Measurements from ENCODE around the gene ADORA1.

Gene ADORA1

DNA sequence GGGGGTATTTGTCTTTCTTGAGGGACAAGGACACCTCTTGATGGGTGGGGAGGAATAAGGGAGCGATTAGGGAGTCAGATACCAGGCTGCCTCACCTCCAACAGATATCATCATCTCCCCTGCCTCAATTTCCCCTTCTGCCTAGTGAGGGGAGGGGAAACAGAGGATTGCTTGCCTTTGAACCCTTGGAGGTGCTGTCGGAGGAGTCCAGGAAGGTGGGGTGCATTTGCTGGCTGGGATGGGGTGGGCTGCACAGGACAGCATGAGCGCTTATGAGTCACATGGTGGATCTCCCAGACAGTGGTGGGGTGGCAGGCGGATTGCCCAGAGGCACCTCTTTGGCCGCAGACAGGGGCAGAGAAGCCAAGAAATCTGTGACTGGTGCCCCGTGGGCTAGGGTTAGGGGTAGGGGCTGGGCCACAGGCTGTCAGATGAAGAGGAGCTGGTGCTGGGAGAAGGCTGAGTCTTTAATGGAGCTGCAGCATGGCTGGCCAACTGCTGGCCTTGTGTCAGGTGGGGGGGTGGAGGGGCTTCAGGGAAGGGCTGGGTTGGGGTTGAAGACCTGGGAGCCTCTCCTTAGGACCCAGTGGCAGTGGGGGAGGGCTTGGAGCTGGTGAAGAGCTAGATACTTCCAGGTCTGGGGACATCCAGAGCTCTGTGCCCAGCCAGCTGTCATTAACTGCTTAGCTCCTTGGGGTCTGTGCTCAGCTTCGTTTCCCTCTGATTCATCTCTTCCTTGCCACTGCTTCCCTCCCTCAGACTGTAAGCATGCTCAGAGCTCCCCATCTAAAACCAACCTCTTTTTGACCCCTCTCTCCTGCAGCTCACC is 7.0 kb upstream of the ADORA1 start:
- TF ChIP-seq NFIC (IDR thresholded peaks at IDR 0.05) (no peak), FOXM1 (IDR thresholded peaks at IDR 0.05; ENCODE audit: borderline replicate concordance, low read depth) (no peak), CREB1 (IDR thresholded peaks at IDR 0.05; ENCODE audit: low read depth) (no peak), TEAD4 (IDR thresholded peaks at IDR 0.05) (no peak), CEBPB (IDR thresholded peaks at IDR 0.05) (no peak), ZBTB7A (IDR thresholded peaks at IDR 0.05; ENCODE audit: low read depth) (no peak)
- TF ChIP-seq, protein P1, sequence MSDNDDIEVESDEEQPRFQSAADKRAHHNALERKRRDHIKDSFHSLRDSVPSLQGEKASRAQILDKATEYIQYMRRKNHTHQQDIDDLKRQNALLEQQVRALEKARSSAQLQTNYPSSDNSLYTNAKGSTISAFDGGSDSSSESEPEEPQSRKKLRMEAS (IDR thresholded peaks at IDR 0.05) = no peak
- TF ChIP-seq, protein P2, sequence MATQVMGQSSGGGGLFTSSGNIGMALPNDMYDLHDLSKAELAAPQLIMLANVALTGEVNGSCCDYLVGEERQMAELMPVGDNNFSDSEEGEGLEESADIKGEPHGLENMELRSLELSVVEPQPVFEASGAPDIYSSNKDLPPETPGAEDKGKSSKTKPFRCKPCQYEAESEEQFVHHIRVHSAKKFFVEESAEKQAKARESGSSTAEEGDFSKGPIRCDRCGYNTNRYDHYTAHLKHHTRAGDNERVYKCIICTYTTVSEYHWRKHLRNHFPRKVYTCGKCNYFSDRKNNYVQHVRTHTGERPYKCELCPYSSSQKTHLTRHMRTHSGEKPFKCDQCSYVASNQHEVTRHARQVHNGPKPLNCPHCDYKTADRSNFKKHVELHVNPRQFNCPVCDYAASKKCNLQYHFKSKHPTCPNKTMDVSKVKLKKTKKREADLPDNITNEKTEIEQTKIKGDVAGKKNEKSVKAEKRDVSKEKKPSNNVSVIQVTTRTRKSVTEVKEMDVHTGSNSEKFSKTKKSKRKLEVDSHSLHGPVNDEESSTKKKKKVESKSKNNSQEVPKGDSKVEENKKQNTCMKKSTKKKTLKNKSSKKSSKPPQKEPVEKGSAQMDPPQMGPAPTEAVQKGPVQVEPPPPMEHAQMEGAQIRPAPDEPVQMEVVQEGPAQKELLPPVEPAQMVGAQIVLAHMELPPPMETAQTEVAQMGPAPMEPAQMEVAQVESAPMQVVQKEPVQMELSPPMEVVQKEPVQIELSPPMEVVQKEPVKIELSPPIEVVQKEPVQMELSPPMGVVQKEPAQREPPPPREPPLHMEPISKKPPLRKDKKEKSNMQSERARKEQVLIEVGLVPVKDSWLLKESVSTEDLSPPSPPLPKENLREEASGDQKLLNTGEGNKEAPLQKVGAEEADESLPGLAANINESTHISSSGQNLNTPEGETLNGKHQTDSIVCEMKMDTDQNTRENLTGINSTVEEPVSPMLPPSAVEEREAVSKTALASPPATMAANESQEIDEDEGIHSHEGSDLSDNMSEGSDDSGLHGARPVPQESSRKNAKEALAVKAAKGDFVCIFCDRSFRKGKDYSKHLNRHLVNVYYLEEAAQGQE (IDR thresholded peaks at IDR 0.05; ENCODE audit: low read depth) = no peak

DNA sequence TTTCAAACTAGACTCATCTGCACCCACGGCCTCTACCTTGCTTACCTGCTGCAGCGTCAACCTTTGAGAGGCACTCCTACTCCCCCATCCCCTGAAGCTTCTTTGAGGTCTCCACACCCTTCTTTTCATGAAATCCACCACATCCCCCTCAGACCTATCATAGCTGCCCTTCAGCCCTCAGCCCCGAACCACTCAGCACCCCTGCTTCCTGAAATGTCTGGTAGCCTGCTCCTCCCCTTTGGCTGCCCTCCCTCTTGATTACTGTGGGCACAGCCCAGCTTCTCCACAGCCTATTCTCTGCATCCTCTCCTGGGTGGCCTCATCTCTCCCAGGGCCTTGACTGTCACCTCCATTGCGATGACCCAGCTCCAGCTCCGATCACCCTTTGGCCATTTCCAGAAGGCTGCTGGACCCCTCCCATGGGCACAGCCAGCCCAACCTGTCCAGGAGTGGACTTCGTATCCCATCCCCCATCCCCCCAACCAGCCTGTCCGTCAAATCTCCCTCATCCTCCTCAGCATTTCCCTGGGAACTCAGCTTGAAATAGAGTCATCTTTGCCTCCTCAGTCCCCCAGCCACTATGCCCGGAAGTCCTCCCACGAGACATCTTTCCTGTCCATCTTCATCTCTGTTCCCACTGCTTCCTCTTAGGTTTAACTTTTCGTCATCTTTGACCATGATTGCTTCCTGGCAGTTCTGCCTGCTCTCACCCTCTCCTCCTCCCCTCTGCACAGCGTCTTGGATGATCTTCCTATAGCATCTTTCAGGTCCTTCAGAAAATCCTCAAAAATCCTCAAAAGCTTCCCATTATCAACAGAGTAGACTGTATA is 6.1 kb upstream of the ADORA1 start:
- TF ChIP-seq RAD21 (IDR thresholded peaks at IDR 0.05; ENCODE audit: low read depth) = no peak
- TF ChIP-seq, protein P2 (IDR thresholded peaks at IDR 0.05; ENCODE audit: low read depth) = no peak

DNA sequence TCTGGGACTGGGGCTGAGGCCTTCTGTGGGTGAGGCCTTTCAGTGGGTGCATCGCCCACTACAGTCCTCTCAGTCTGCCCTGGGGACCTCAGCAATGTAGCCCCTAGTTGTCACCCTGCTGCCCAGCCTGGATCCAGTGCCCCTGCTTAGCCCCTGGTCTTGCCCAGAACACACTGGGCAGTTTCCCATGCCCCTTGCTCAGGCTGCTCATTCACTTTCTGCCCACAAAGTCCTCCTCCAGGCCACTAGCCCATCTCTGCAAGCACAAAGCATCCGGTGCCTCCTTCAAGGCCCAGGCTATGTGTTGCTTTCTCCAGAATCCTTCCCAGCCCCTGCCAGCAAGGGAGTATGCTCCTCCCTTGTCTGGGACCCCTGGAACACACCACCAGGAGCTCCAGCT is 5.4 kb upstream of the ADORA1 start:
- TF ChIP-seq CREB1 (IDR thresholded peaks at IDR 0.05; ENCODE audit: low read depth) (no peak), CEBPB (IDR thresholded peaks at IDR 0.05) (no peak), ZBTB7A (IDR thresholded peaks at IDR 0.05; ENCODE audit: low read depth) (no peak), TEAD4 (IDR thresholded peaks at IDR 0.05) (no peak), EP300 (IDR thresholded peaks at IDR 0.05; ENCODE audit: borderline replicate concordance) (no peak), TAF1 (IDR thresholded peaks at IDR 0.05; ENCODE audit: low read depth) (no peak), YY1 (IDR thresholded peaks at IDR 0.05; ENCODE audit: low read depth) (no peak), EGR1 (IDR thresholded peaks at IDR 0.05) (no peak), TCF12 (IDR thresholded peaks at IDR 0.05; ENCODE audit: low read depth) (no peak)
- TF ChIP-seq, protein P2 (IDR thresholded peaks at IDR 0.05; ENCODE audit: low read depth) = no peak
- TF ChIP-seq, protein P1 (IDR thresholded peaks at IDR 0.05) = no peak

DNA sequence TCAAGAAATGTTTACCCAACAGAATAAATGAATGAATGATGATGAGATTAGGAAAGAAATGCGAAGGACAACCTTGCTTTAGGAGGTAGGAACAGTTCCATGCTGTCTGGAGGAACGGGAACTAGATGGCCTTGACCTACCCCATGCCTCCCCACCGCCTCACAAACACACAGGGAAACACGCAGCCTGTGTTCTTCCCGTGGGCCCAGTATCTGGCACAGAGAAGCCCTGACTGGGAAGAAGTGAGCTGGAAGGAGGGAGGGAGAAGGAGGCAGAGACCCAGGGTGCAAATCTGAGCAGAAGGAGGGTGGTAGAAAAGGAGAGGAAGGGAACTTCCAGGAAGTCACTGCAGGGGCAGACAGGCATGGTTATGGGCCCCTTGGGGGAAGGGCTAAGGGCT is 3.5 kb upstream of the ADORA1 start:
- no peak for TF ChIP-seq NFIC (IDR thresholded peaks at IDR 0.05)
- no peak for TF ChIP-seq RAD21 (IDR thresholded peaks at IDR 0.05; ENCODE audit: low read depth)
- no peak for TF ChIP-seq EP300 (IDR thresholded peaks at IDR 0.05; ENCODE audit: borderline replicate concordance)
- TF ChIP-seq ZBTB7A (IDR thresholded peaks at IDR 0.05; ENCODE audit: low read depth) = no peak

DNA sequence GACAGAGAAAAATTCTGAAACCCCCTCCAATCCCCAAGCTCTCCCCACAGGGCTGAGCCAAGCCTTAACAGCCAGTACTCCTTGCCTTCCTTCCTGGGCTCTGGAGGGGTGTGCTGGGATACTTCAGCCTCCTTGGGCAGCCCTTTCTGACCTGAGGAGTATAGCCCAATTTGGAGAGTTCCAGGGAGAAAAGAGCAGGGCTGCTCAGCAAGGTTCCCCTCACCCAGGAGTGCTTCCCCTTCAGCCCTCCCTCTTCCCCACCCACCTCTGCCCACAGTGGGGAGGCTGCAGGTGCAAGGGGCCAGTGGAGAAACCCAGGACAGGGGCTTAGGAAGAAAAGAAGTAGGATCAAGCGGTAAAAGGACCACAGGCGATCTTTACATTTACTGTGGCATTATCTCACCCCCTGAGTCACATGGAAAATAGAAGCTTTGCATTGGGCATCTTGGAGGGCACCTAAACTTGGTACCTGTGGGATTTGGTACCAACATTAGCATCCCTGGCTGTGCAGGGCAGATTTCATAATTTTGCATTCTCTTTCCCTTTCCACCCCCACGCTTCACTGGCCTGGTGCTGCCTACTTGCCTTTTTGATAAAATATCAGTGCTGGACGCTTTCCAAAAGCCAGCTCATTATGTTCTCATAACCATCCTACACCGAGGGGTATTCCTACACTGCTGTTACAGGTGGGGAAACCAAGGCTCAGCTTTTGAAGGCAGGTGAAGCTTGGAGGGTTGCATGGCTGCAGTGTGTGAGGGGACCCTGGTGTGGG is 2.8 kb upstream of the ADORA1 start:
- no peak for TF ChIP-seq EP300 (IDR thresholded peaks at IDR 0.05; ENCODE audit: borderline replicate concordance)
- 0 out of 2 replicates have a peak, but pooled peaks have one; percentile 15 for TF ChIP-seq NFIC (IDR thresholded peaks at IDR 0.05)
- no peak for TF ChIP-seq RAD21 (IDR thresholded peaks at IDR 0.05; ENCODE audit: low read depth)
- no peak for TF ChIP-seq CREB1 (IDR thresholded peaks at IDR 0.05; ENCODE audit: low read depth)

All from Ishikawa (cell line).